ENCODE data around the gene PPA1.

PPA1 gene

GRCh38 chr10:70201105-70201504 lies 32.1 kb downstream of the PPA1 start:
- no peak overlapping the region for H3K4me3 ChIP-seq (ENCODE audit: control insufficient read depth, low read depth, low read length)
- no peak for TF ChIP-seq CTCF (conservative IDR thresholded peaks at IDR 0.05; ENCODE audit: control insufficient read depth, insufficient read depth, low read depth, low read length)
- no peak for DNase-seq (ENCODE audit: low read depth)

DNA sequence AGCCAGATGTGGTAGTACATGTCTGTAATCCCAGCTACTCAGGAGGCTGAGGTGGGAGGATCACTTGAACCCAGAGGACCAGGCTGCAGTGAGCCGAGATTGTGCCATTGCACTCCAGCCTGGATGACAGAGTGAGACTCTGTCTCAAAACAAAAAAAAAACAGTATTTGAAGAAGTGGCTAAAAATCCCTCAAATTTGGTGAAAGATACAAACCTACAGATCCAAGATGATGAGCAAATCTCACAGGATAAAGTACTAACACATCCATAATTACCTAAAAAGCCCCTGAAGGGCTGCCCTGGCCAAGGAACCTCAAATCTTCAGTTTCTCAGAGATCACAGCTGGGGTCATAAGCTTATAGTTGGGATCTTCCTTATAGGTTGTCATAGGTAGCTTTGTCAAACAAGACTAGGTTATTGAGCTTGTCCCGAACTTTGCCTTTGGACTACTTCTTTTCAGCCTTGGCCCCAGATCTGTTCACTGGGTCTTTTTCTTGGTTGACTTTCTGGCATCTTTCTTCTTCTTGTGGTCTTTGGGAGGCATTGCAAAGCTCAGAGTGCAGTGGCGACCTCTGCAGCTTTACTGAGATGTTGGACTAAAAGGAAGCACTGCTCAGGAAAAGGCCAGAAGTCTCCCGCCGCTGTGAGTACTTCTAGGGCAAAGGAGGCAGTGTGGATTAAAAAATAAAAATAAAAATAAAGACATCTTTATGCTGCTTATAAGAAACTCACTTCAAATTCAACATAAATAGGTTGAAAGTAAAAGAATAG lies 34.3 kb downstream of the PPA1 start:
- DNase-seq (ENCODE audit: low read depth) = no peak
- TF ChIP-seq CTCF (conservative IDR thresholded peaks at IDR 0.05; ENCODE audit: control insufficient read depth, insufficient read depth, low read depth, low read length) = no peak
- no peak overlapping the region for H3K4me3 ChIP-seq (ENCODE audit: control insufficient read depth, low read depth, low read length)

DNA sequence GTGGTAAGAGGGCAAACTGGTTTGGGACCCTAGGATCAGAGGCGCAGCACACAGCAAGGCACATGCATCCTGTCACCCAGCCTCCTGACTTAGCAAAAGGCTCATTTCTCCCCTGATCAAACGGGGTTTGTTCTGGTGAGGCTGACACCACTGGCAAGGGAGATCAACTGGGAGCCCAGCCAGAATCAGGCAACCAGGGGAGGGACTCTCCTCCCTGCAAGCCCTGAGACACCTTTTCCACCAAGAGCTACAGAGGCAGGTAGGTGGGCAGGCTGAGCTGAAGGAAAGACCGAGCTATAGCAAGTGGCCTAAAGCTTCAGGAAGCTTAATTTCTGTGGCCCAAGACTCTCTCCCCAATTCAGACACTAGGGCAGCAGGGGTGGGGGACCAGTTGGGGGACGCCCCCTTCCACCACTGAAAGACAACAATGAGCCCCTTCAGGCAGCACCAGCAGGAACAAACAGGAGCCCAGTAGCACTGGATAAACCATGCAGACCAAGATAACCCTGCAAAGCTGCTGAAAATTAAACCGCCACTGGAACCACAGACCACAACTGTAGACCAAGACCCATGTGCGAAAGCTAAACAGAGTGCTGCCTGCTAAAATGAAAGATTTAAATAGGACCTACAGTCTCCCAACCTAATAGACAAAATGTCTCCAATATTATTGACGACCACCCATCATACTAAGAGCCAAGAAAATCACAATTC lies 35.8 kb downstream of the PPA1 start:
- no peak for TF ChIP-seq CTCF (conservative IDR thresholded peaks at IDR 0.05; ENCODE audit: control insufficient read depth, insufficient read depth, low read depth, low read length)
- no peak overlapping the region for H3K4me3 ChIP-seq (ENCODE audit: control insufficient read depth, low read depth, low read length)
- no peak for DNase-seq (ENCODE audit: low read depth)

- no peak for TF ChIP-seq CTCF (conservative IDR thresholded peaks at IDR 0.05; ENCODE audit: control insufficient read depth, insufficient read depth, low read depth, low read length)
- H3K4me3 ChIP-seq (ENCODE audit: control insufficient read depth, low read depth, low read length) = no peak overlapping the region
- peak; percentile 81 for DNase-seq (ENCODE audit: low read depth)
Observed at GRCh38 chr10:70193391-70193844, 39.8 kb downstream of the PPA1 start.

DNA sequence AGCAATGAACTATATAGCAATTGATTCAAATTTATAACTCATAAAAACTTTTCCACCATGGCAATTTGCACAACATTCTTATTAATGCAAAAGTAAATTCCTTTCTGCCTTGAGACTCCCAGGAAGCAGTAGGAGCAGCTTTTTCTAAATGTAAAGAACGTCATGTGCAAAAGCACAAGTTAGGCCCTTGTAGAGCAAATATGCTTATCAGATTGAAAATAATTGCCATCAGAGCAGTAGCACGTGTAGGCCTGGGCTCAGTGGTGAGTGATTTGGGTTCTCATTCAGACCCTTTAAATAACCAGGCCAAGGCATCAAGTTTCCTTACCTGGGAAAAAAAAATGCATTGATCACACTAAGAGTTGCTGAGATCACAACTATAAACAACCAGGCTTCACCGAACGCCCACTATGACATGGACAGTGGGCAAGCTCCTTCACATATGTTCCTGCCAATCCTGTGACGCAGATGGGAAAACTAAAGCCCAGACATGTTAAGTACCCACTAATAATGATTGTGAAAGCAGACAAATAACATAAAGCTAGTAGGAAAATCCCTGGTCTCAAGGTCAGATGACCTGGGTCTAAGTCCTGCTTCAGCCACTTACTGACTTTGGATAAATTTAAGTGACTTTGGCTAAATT lies 40.8 kb downstream of the PPA1 start:
- peak; percentile 80 for DNase-seq (ENCODE audit: low read depth)
- H3K4me3 ChIP-seq (ENCODE audit: control insufficient read depth, low read depth, low read length) = no peak overlapping the region
- no peak for TF ChIP-seq CTCF (conservative IDR thresholded peaks at IDR 0.05; ENCODE audit: control insufficient read depth, insufficient read depth, low read depth, low read length)

DNA sequence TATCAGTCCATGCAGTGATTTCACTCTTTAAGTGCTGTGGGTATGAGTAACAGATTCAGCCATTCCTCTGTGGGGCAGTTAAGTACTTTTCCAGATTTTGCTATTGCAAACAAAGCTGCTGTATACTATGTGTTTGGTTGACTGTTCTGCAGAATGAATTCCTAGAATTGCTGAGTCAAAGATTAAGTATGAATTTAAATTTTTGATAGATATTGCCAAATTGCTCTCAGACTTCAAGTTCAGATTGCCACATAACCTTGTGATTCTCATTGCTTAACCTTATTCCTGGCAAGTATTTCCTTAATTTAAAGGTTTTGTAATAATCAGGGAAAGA lies 41.3 kb downstream of the PPA1 start:
- DNase-seq (ENCODE audit: low read depth) = peak; percentile 96
- TF ChIP-seq CTCF (conservative IDR thresholded peaks at IDR 0.05; ENCODE audit: control insufficient read depth, insufficient read depth, low read depth, low read length) = no peak
- H3K4me3 ChIP-seq (ENCODE audit: control insufficient read depth, low read depth, low read length) = no peak overlapping the region

Measured in fibroblast of mammary gland (primary cell).